NCI-H524 treated with DMSO at 0.1 percent for 48 hours (cell line): ENCODE results near the gene ZBTB1.
"Not testable (repeated sequence)": the region's sequence is repeated elsewhere in the genome, so short reads cannot be mapped to it uniquely, and the experiment has no call there.

Experiments
- DNase-seq: peaks from one replicate; lab custom pipeline; 2025; lab: John Stamatoyannopoulos, UW

Gene ZBTB1

GRCh38 chr14:64500088-64500487 lies 4.5 kb upstream of the ZBTB1 start:
- DNase-seq = no peak

DNA sequence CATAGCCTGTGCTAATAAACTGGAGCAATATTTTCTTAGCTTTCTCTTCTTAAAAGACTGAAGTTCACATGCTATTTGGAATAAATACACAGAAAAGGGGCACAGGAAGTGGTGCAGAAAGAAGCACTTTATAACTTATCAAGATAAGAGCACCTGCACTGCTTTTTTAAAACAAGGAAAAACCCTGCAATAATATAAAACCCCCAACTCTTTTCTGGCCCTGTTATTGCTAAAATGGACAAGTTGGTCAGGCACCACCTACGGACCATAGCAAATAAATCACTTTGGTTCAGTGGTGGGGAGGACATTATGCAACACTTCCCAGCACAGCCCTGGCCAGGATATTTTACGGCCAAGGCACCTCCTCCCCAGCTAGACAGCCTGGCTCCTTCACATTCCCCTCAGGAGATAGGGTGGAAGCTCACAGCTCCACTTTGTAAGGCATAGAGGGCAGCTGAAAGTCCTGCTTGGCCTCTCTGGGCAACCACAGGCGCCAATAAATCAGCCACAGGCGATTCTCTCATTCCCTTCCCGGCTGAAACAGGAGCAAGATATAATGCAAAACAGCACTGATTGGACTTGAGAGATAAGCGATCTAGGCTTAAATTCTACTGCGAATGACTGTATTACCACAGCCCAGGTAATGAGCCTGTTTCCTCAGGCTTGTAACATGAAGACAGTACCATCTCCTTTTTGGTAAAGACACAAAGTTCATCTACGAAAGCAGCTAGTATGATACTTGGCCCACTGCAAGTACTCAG lies 3.0 kb upstream of the ZBTB1 start:
- DNase-seq = no peak

- DNase-seq = no peak
Observed at GRCh38 chr14:64502456-64502855, 2.1 kb upstream of the ZBTB1 start.

- no peak for DNase-seq
Observed at GRCh38 chr14:64502887-64503433, 1.6 kb upstream of the ZBTB1 start.

- DNase-seq = peak; percentile 81
Observed at GRCh38 chr14:64503434-64504309, 898 bp upstream of the ZBTB1 start, which contains the start of gene ZBTB25. ZBTB25 (minus strand) TSS chr14:64503838; CDS start chr14:64490533, 13,305 bp downstream.

DNA sequence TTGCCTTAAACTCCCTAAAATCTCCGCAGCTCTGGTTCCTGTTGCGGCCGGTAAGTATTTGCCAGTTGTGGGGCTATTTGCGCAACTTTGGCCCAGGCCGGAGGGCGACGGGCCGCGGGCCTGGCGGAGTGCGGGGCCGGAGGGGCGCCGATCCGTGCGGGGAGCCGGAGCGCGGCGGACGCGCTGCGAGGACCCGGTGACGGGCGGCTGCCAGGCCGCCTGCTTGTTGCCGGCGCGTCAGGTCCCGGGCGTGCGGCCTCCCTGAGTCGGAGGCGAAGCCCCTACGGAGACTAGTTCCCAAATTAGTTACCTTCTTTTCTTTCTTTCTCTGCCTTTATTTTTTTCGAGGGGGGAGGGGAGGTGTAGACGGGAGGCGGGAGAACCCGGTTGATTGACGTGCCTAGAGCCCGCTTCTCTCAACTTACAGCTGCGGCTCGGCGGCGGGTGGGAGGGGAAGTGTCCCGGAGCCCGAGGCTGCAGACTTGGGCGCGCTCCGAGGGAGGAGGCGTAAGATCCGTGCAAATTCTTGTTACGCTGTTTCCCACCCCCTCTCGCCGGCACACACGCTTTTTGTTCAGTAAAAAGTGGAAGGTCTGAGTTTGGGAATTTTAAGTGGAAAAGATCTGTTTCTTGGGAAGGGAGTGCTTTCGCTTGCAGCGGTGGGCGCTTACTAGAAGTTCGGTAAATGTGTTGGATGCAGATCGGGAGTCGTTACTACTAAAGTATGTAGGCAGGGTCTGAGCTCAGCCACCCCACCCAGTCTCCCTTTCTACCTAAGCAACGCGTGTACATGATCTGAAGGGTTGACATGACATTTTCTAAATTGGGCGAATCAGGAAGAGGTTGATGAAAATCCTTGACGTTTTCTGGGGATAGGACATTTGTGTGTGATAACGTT lies 576 bp downstream of the ZBTB1 start:
- DNase-seq = peak; percentile 48

- no peak for DNase-seq
Observed at GRCh38 chr14:64506721-64507120, 2.2 kb downstream of the ZBTB1 start.

GRCh38 chr14:64507376-64508156 lies 3.0 kb downstream of the ZBTB1 start:
- no peak for DNase-seq

DNA sequence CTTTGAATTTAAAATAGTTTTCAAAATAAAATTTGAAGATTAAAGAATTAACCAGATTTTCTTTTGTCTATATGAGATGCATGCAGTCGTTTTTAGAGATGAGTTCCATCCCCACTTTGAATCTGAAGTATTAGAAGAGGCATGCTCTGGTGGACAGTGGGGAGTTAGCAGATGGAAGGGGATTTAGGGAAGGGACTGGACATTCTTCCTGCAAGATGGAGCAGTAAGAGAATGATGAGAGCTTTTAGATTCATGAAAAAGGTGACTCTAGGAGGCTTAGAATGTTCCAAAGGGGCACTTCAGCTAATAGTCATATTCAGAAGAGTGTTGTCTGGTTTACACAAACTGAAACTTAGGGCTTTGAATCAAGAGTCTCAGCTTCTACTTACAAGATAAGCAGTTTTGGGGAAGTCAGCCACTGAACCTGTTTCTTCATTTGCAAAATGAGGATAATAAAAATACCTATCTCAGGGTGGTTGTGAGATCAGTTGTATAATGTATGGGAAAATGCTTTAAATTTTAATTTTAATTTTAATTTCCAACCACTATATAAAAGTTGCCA lies 3.7 kb downstream of the ZBTB1 start:
- DNase-seq = no peak

DNA sequence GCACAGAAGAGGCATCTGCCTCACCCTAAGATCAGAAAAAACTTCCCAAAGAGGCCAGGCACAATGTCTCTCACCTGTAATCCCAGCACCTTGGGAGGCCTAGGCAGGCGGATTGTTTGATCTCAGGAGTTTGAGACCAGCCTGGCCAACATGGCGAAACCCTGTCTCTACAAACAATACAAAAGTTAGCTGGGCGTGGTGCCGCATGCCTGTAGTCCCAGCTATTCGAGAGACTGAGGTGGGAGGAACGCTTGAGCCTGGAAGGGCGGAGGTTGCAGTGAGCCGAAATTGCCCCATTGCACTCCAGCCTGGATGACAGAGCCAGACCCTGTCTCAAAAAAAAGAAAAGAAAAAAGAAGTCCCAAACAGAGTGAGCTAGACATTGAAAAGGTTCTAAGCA lies 4.5 kb downstream of the ZBTB1 start:
- DNase-seq = no peak

DNA sequence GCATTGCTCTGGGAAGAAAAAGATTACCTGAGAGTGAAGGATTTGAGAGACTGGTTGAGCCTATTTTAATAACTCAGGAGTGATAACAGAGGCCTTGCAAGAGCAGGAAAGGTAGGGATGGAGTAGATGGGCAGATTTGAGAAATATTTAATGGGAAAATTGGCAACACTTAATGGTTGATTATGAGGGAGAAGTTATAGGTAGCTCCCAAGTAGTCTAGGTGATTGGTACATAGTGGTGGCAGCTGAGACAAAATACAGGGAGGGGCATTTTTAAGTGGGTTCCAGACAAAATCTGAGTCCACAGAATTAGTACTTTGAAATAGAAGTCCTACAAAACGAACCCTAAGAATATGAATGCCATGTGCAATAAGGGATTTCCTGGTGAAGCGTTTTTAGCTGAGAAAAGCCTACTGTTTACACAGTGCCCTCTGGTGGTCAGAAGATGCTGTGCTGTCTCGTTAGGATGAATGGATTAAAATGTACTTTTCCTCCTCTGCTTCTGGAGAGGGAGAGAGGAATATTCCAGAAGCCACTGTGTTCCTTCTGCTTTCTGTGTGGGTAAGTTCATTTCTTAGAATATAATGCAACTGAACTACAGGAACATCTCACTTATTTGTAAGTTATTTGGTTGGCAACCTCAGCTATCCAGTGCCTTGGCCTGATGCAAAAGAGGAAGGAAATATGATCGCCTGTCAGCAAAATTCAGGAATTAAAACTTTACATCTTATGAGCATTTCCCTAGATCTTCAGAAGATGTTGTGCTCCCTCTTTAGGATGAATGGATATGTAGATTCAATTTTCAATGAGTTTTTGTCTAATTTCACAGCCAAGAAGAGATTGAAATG lies 6.5 kb downstream of the ZBTB1 start:
- DNase-seq = no peak

DNA sequence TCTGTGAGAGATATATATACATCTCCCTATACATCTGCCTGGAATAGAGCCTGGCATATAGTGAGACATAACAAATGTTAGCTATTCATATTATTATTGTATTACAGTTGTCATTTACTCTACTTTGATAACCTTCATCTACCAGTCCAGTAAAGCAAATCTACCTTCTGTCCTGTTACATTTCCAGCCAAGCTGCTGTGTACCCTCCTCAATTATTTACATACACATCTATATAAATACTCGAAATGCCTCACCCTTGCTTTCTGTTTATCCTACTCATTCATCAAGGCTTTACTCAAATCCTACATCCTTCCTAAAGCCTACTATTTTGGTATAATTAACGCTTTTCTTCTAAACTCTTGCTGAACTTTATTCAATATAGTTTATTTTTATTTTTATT lies 8.7 kb downstream of the ZBTB1 start:
- no peak for DNase-seq

DNA sequence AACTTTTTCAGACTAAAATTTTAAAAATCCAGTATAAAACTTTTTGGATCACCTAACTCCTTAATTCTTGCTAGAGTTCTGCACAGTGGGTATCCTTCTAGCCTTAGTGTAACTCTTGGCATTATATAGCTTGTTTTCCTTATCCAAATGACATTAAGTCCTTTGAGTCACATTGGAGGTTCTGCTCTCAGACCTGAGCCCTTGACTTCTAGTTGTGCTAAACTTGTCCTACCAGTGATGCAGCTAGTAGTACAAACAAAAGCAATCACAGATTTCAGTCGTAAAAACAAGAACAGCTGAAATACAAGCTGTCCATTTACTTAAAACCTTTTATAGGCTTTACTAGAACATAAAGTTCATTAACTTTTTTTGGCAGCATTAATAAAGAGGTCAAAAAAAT lies 10.5 kb downstream of the ZBTB1 start:
- DNase-seq = no peak

GRCh38 chr14:64516969-64517368 lies 12.4 kb downstream of the ZBTB1 start:
- no peak for DNase-seq

GRCh38 chr14:64517667-64518066 lies 13.1 kb downstream of the ZBTB1 start:
- not testable (repeated sequence) for DNase-seq

GRCh38 chr14:64518229-64518628 lies 13.7 kb downstream of the ZBTB1 start:
- DNase-seq = no peak

- DNase-seq = no peak
Observed at GRCh38 chr14:64520699-64521098, 16.1 kb downstream of the ZBTB1 start.

- DNase-seq = no peak
Observed at GRCh38 chr14:64522591-64523355, 18.2 kb downstream of the ZBTB1 start.

DNA sequence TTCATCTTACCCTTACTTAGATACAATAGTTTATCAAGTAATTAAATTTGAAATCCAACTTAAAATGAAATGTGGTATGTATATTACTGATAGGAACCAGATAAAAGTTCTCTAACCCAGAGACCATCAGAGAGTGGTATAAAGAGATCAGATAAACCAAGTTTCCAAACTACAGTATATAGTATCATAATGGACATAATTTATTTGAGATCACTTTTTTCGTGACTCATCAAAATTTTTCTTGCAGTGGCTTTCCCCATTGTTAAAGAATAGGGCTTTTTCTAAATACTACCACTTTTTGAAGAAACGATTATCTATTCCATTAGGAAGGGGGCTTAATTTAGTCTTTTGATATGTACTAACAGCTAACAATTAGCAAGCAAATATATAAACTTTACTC lies 20.8 kb downstream of the ZBTB1 start:
- DNase-seq = no peak
